HG02943 (cell line): ENCODE data around the gene NBPF20.
"Not testable (repeated sequence)": the region's sequence is repeated elsewhere in the genome, so short reads cannot be mapped to it uniquely, and the experiment has no call there.

Experiments
- ATAC-seq: cut with Tn5 transposase; IDR thresholded peaks from one replicate; pipeline ENCODE4 v1.9.1; 2021; ENCODE audit warnings: mild to moderate bottlenecking, low read depth, moderate library complexity; ENCODE audit not compliant: unreplicated experiment

NBPF20 gene

DNA sequence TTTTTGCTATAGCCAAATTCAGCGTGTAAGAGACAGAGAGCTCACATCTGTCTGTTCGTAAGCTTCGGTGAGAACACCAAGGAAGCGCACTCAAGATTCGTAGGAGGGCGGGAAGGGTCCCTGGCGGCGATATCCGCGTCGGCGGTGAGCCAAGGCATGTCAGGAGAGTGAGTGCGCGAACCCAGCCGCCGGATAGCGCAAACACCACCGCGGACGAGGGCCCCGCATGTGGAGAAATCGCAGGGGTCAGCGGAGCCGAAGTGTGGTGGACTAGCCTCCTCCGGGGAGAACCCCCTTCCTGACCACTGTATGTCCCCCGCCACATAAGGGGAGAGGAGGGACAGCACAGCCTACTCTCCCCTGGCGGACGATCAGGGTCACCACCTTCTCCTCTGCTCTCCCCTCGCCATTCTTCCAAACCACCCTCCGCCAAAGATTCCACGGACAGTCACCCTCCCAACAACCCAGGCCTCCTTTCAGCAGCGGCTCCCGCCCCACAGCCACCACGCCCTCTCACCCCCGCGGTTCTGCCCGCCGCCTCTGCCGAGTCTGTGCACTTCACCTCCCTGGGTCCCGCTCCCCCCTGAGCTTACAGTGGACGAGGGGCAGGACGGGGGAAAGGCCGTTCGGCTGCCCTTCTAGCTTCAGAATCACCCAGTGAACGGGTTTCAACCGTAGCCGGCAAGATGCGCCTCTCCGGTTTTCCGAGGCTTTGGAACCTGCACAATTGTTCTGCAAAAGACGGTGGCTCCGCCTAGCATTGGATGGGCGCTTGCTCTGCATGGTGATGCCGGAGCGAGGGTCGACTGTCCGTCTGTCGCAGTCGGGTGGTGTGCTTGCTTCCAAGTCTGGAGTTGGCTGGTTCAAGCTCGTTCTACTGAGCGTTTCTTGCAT is 6.2 kb upstream of the NBPF20 start:
- not testable (repeated sequence) for ATAC-seq

DNA sequence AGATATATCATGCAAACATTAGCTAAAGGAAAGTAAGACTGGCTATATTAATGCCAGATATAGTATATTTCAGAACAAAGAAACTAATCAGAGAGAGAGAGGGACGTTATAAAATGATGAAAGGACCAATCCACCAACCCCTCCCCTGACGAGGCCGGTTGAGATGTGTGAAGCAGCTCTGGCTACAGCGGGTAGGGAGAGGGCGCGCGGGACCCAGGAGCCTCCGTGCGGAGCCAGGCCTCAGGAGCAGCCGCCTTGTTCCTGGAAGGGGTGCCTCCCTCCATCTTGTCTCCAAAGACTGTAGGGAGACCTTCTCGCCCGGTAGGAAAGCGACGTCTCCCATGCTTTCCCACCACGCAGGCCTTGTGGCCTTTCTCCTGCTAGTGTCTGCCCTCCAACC is 5.4 kb upstream of the NBPF20 start:
- not testable (repeated sequence) for ATAC-seq

DNA sequence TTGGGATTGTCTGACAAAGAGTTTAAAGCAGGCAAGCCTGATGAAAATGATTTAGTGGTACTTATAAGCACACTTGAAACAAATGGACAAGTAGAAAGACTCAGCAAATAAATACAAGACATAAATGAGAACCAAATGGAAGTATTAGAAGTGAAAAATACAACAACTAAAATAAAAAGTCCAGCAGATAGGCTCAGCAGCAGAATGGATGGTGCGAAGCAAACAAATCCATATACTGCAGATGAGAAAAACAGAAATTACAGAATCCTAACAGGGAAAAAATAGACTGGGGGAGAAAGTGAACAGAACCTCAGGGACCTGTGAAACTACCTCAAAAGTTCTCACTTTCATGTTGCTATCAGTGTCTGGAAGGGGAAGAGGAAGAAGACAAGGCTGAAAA is 3.9 kb upstream of the NBPF20 start:
- not testable (repeated sequence) for ATAC-seq

DNA sequence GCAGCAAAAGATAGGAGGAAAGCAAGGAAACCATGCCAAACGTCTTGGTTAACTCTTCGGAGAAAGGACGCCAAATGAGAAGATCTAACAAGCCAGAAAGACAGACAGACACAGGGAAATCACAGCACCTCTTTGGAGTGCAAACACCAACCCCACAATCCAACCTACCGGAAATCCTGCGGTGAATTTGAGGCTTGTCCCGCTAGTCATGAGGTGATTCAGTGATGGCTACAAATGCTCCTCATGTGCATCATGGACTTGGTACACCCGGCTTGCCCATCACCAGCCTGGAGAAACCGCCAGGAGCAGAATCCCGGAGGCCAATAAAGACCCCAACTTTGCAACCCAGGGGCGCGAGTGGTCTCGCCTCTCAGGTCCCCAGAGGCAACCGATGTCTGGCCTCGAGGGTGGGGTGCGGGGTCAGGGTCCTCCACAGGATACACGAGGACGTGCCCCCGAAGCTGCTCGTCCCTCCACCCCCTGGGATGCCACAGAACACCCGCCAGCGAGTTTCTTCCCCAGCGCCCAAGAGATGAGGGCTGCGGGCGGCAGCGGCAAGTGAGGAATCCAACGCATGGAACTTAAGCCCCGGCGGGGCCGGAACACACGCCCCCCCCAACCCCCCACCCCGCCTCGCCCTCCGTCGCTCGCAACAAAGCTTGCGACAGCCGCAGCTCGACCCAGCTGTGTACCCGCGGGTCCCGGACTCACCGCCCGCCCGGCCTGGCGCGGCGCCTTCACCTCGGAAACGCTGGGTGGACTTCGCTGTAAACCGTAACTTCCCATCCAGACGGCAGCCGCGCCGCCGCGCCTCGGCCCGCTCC is 579 bp downstream of the NBPF20 start:
- peak; percentile 65 for ATAC-seq

DNA sequence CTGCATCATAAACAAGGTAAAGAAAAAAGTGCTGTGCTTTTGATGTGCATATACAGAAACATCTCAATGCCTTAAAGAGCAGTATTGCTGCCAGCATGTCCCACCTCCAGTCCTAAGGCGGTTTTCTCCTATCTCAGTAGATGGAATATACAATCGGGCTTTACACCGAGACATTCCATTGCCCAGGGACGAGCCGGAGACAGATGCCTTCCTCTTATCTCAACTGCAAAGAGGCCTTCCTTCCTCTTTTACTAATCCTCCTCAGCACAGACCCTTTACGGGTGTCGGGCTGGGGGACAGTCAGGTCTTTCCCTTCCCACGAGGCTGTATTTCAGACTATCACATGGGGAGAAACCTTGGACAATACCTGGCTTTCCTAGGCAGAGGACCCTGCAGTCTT is 10.3 kb downstream of the NBPF20 start:
- not testable (repeated sequence) for ATAC-seq

DNA sequence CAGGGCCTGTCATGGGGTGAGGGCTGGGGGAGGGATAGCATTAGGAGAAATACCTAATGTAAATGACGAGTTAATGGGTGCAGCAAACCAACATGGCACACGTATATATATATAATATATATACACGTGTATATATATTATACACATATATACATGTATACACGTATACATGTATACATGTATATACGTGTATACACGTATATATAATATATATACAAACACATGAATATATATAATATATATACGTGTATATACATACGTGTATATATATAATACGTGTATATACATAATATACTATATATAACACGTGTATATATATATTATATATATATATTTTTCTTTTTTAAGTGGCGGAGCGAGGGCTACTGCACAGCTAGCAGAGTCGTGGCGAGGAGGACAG is 18.1 kb downstream of the NBPF20 start:
- not testable (repeated sequence) for ATAC-seq

DNA sequence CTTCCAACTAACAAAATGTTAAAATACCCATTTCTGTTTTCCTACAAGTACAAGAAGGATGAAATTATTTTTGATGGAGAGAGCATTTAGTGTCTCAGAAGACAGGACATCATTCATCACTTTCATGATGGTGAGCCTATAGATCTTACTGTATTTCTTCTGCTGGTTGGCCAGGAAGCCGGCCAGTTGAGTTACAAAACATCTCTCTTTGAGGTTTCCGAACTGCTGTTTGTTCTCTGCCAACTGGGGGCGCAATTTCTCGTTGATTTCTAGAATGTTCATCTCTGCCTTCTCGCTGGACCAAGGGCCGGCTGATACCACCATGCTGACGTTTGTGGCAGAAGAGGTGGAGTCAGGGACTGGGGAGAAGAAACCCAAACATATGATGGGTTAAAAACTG is 20.5 kb downstream of the NBPF20 start:
- not testable (repeated sequence) for ATAC-seq

DNA sequence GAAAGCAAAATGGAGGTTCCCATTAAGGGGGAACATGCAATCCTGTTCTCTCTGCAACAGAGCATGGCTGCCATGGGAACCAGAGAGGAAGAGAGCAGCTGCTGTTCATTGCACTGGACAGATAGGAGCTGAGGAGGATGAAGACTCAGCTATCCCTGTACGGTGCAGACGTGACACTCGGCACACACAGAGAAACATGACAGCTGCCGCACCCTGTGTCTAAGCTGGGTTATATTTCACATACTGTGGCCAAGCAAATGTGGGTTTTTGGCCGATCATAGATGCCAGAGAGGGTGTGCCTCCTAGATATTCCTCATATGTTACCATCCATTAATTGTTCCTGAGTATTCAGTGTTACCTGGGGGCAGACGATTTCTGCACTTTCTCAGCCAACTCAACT is 24.7 kb downstream of the NBPF20 start:
- not testable (repeated sequence) for ATAC-seq
